ENCODE data around the gene DSEL.

- TF ChIP-seq CTCF (IDR thresholded peaks at IDR 0.05; ENCODE audit: borderline replicate concordance, extremely low read depth, low read length, poor library complexity, severe bottlenecking) (no peak), EZH2 (IDR thresholded peaks at IDR 0.05; ENCODE audit: borderline replicate concordance, low read depth, low read length, severe bottlenecking) (no peak)
Measured at GRCh38 chr18:67511840-67512239, 4.7 kb downstream of the DSEL start.

Data from DND-41 (cell line).